Right lobe of liver (tissue), 6 donors: ENCODE data around the gene NAP1L1. TPM values are rescaled to one million over a fixed set of nuclear protein-coding genes. Genes with fewer than 3 reads are reported as not detected.

ENCODE experiments used
- ATAC-seq, 4 donors: fragments of 200-7000 bp; cut with Tn5 transposase; one replicate each; pipeline ENCODE4 v1.9.1; 2020; ENCODE audit warnings: mild to moderate bottlenecking in 4 of 4, moderate library complexity in 4 of 4
- DNase-seq, 3 donors: peaks; one replicate each; pipeline ENCODE4 v3.0.0-alpha.2; 2020
- H3K27ac ChIP-seq, 3 donors: fragments of 200-600 bp; one replicate each; pipeline ENCODE4 v1.8.0; 2022
- H3K27me3 ChIP-seq, 2 donors: fragments of 200-600 bp; one replicate each; pipeline ENCODE4 v1.8.0; 2022
- H3K36me3 ChIP-seq, 4 donors: fragments of 200-600 bp; sonication (generic) in 1 of 4; one replicate each; pipeline versions ENCODE4 v1.5.1 to v1.8.0; 2017 to 2022; ENCODE audit warnings: control low read depth in 1 of 4
- H3K4me1 ChIP-seq, 4 donors: fragments of 200-600 bp; sonication (generic) in 1 of 4; one replicate each; pipeline versions ENCODE4 v1.5.1 to v1.8.0; 2017 to 2022; ENCODE audit warnings: control low read depth in 1 of 4
- H3K4me3 ChIP-seq, 3 donors: fragments of 200-600 bp; one replicate each; pipeline ENCODE4 v1.8.0; 2022
- H3K9me3 ChIP-seq, 4 donors: fragments of 200-600 bp; sonication (generic) in 1 of 4; one replicate each; pipeline versions ENCODE4 v1.5.1 to v1.8.0; 2017 to 2022; ENCODE audit warnings: control low read depth in 1 of 4
- CTCF ChIP-seq, 4 donors: fragments of 200-600 bp in 3 of 4; fragments of 450-650 bp in 1 of 4; IDR thresholded peaks; one replicate each; pipeline versions ENCODE4 v1.5.1 to v1.8.0; 2016 to 2022; ENCODE audit warnings: antibody characterized with exemption in 4 of 4, mild to moderate bottlenecking in 2 of 4
- POLR2A ChIP-seq: fragments of 450-650 bp; IDR thresholded peaks from one replicate; pipeline ENCODE4 v1.6.1; 2017; ENCODE audit warnings: antibody characterized with exemption, mild to moderate bottlenecking
- WGBS: methylation state at CpG from one replicate; pipeline ENCODE4 v1.1.6; 2018; ENCODE audit warnings: low coverage, low lambda C conversion rate; ENCODE audit not compliant: insufficient coverage; ENCODE audit errors: missing lambda C conversion rate; 5-methylcytosine and 5-hydroxymethylcytosine counted together
- intact Hi-C, 2 donors: fragments of 100-400 bp; cut with DNase I; formaldehyde crosslinking; loops; one replicate each; pipeline versions ENCODE4 v1.11.2 to v1.14.1; 2022
- total RNA-seq, 6 experiments: library from RNA; depleted of rRNA in 2 of 6; stranded (reverse); fragments of >200 nt in 2 of 6; fragmentation: NEBNext Ultra II Directional in 3 of 6; extraction: Animal tissue kit (Norgen Biotek cat#: 25700) in 3 of 6; gene quantifications; one replicate each; pipeline versions ENCODE4 v1.1.0 to v1.2.4, GENCODE V29; 2016 to 2023
- donor health status: DM: no; HTN: yes; CAD: no.
- donor health status: DM: no; HTN: no; CAD: no.
- donor health status: DM: no; HTN: no; CAD: no.
- donor health status: DM: no; HTN: yes; CAD: no.
- donor health status: DM: no; HTN: yes; CAD: no.

Gene NAP1L1
- total RNA-seq, 6 experiments from 2014 or later = 61.9 to 99.1 (median 81.5) TPM

GRCh38 chr12:76033081-76034011 lies 51.1 kb downstream of the NAP1L1 start:
- H3K4me1 ChIP-seq = peaks cover 0 to 10% (median 3%) of the 10 kb centered on the region in 4 donors
- peak overlapping the region; percentile 98 to 99 (median 98) for H3K27ac ChIP-seq

GRCh38 chr12:76032043-76032981 lies 52.2 kb downstream of the NAP1L1 start:
- no peaks in the 10 kb centered on the region for H3K27me3 ChIP-seq
- peak; percentile 37 to 71 (median 67) for DNase-seq
- intact Hi-C loops = loop anchor here (10.0 kb wide), 2 partner anchors 218 to 508 kb away; no protein-coding TSS in a partner anchor
- no peak for TF ChIP-seq CTCF (IDR thresholded peaks at IDR 0.05)
- TF ChIP-seq POLR2A = peak; percentile 41
- H3K4me3 ChIP-seq = peak overlapping the region; percentile 78 to 90 (median 82)
- H3K9me3 ChIP-seq = no peaks in the 10 kb centered on the region
- peak overlapping the region; percentile 98 to 99 (median 98) for H3K27ac ChIP-seq
- 3% methylated on average over 37 of the region's 58 CpGs for WGBS
- peak; percentile 46 to 64 (median 55) for ATAC-seq
- peaks cover 0 to 10% (median 3%) of the 10 kb centered on the region in 4 donors for H3K4me1 ChIP-seq
- H3K36me3 ChIP-seq = no peaks in the 10 kb centered on the region

More at GRCh38 chr12:76033081-76034011, 51.1 kb downstream of the NAP1L1 start:
- intact Hi-C loops = loop anchor here (10.0 kb wide), 2 partner anchors 219 to 509 kb away; no protein-coding TSS in a partner anchor
- Histone ChIP-seq H3K27me3 (no peaks in the 10 kb centered on the region), H3K4me3 (peak overlapping the region; percentile 78 to 90 (median 82)), H3K36me3 (no peaks in the 10 kb centered on the region), H3K9me3 (no peaks in the 10 kb centered on the region)
- ATAC-seq (no peak), DNase-seq (no peak)
- 76% methylated on average over 4 of the region's 5 CpGs for WGBS
- TF ChIP-seq POLR2A (no peak), CTCF (IDR thresholded peaks at IDR 0.05) (no peak)

GRCh38 chr12:76031414-76032042 lies 53.0 kb downstream of the NAP1L1 start, which contains the start of gene PHLDA1:
Gene PHLDA1 (minus strand): TSS chr12:76031776.
- peak; percentile 99 for TF ChIP-seq POLR2A
- peak; percentile 48 to 68 (median 61) for TF ChIP-seq CTCF (IDR thresholded peaks at IDR 0.05)
- intact Hi-C loops = loop anchor here (10.0 kb wide), 2 partner anchors 217 to 507 kb away; no protein-coding TSS in a partner anchor
- peak within 1 kb of the TSS; percentile 98 to 99 (median 98) for H3K27ac ChIP-seq
- peak within 1 kb of the TSS; percentile 78 to 90 (median 82) for H3K4me3 ChIP-seq
- no peaks in the 10 kb centered on the region for H3K27me3 ChIP-seq
- H3K36me3 ChIP-seq = no peaks in the 10 kb centered on the region
- WGBS = 2% methylated on average over 9 of the region's 67 CpGs
- ATAC-seq (peak; percentile 88 to 95 (median 92)), DNase-seq (peak; percentile 97 to 98 (median 98))
- H3K4me1 ChIP-seq = peaks cover 0 to 10% (median 3%) of the 10 kb centered on the region in 4 donors
- no peaks in the 10 kb centered on the region for H3K9me3 ChIP-seq

- no peaks in the 10 kb centered on the region for H3K36me3 ChIP-seq
- DNase-seq = no peak
- WGBS = 0% methylated on average over 2 of the region's 26 CpGs
- intact Hi-C loops = loop anchor here (10.0 kb wide), 2 partner anchors 216 to 506 kb away; no protein-coding TSS in a partner anchor
- H3K4me3 ChIP-seq = peak overlapping the region; percentile 78 to 90 (median 82)
- no peaks in the 10 kb centered on the region for H3K27me3 ChIP-seq
- ATAC-seq = peak in 3 of 4 donors; percentile 2 to 8 (median 2)
- peaks cover 0 to 10% (median 3%) of the 10 kb centered on the region in 4 donors for H3K4me1 ChIP-seq
- TF ChIP-seq POLR2A (no peak), CTCF (IDR thresholded peaks at IDR 0.05) (no peak)
- no peaks in the 10 kb centered on the region for H3K9me3 ChIP-seq
- H3K27ac ChIP-seq = peak overlapping the region; percentile 76 to 98 (median 98)
Observed at GRCh38 chr12:76031081-76031413, 53.4 kb downstream of the NAP1L1 start.
